ENCODE data around the gene PPP6R3. TPM values are rescaled to one million over a fixed set of nuclear protein-coding genes. Genes with fewer than 3 reads are reported as not detected.

The PPP6R3 gene
- total and polyA plus RNA-seq, 10 of the 15 experiments (the other 5 are each of a cell fraction or from before 2014, with no cell fraction given): 12.4 to 123 (median 74.1) TPM

GRCh38 chr11:68545796-68546195, 85.2 kb downstream of the PPP6R3 start:
- peaks cover 17 to 42% of the 10 kb centered on the region in 2 experiments for H3K36me3 ChIP-seq (ENCODE audit: control insufficient read depth in 2 of 2, insufficient read depth in 2 of 2, low read length in 1 of 2)

More at GRCh38 chr11:68545796-68546195, 85.2 kb downstream of the PPP6R3 start:
- ATAC-seq (no peak), DNase-seq (ENCODE audit: low read depth, low spot score) (no peak), FAIRE-seq (no peak)
- no peak overlapping the region for H2AFZ ChIP-seq (ENCODE audit: control insufficient read depth, low read depth, low read length)
- no peak for TF ChIP-seq HDAC6 (IDR thresholded peaks at IDR 0.05; ENCODE audit: unreplicated experiment)
- no peak for TF ChIP-seq RAD21 (IDR thresholded peaks at IDR 0.05; ENCODE audit: insufficient read depth, low read depth, low read length)
- TF ChIP-seq DPF2 (IDR thresholded peaks at IDR 0.05): no peak
- TF ChIP-seq STAT1 (conservative IDR thresholded peaks at IDR 0.05): no peak
- no peak for TF ChIP-seq CHD2 (IDR thresholded peaks at IDR 0.05; ENCODE audit: borderline replicate concordance, low read depth, low read length)
- no peak for TF ChIP-seq ZBTB11 (CRISPR knock-in tag; IDR thresholded peaks at IDR 0.05)
- TF ChIP-seq ZNF217 (IDR thresholded peaks at IDR 0.05): no peak
- TF ChIP-seq USF1 (IDR thresholded peaks at IDR 0.05; ENCODE audit: borderline replicate concordance, extremely low read length, insufficient read depth, low read depth, low read length): no peak
- TF ChIP-seq JUND (IDR thresholded peaks at IDR 0.05; ENCODE audit: low read depth, low read length): no peak
- ChIA-PET RAD21 (ENCODE audit: unreplicated experiment) (no interaction called here), CTCF (no interaction called here), SMC1A (ENCODE audit: uncharacterized antibody, unreplicated experiment) (interaction anchor here (1.1 kb wide), 1 partner anchor 82 kb away, joined by 3 read pairs; no protein-coding TSS in a partner anchor), POLR2A (interaction anchor here (0.5 kb wide), 1 partner anchor 379 kb away, joined by 5 read pairs; no protein-coding TSS in a partner anchor)
- BruUV-seq (replicated peaks): no TSS peak
- no peak overlapping the region for H3K4me3 ChIP-seq
- no peaks in the 10 kb centered on the region for H3K27me3 ChIP-seq (replicated peaks in 1 of 2; ENCODE audit: control insufficient read depth in 2 of 2, insufficient read depth in 2 of 2, low read length in 1 of 2)
- intact Hi-C loops (cut with micrococcal nuclease; ENCODE audit: unreplicated experiment) (no loop called here), in situ Hi-C loops (cut with MboI) (no loop called here)
- H3K9me3 ChIP-seq (replicated peaks; ENCODE audit: control insufficient read depth, insufficient read depth, low read length): no peaks in the 10 kb centered on the region
- no peak overlapping the region for H3K27ac ChIP-seq (ENCODE audit: control insufficient read depth, insufficient read depth)
- H3K79me2 ChIP-seq (ENCODE audit: control insufficient read depth, insufficient read depth, low read length): peaks cover 5% of the 10 kb centered on the region
- H3K4me2 ChIP-seq (ENCODE audit: control insufficient read depth, insufficient read depth): no peak overlapping the region
- WGBS (ENCODE audit: insufficient coverage, insufficient replicate concordance, low lambda C conversion rate, missing lambda C conversion rate): 100% methylated on average over 1 of the region's 1 CpG
- no peaks in the 10 kb centered on the region for H3K4me1 ChIP-seq (ENCODE audit: control insufficient read depth, insufficient read depth, low read length)
- no peak overlapping the region for H3K9ac ChIP-seq (ENCODE audit: control insufficient read depth, insufficient read depth, low read length)
- peaks cover 6% of the 10 kb centered on the region for H4K20me1 ChIP-seq (ENCODE audit: control insufficient read depth, insufficient read depth)
